ENCODE results near the gene DDC. TPM values are rescaled to one million over a fixed set of nuclear protein-coding genes. Genes with fewer than 3 reads are reported as not detected.
"Not testable (repeated sequence)": the region's sequence is repeated elsewhere in the genome, so short reads cannot be mapped to it uniquely, and the experiment has no call there.

DDC gene
- total RNA-seq, 1 donor from 2014 or later, result not detected

DNA sequence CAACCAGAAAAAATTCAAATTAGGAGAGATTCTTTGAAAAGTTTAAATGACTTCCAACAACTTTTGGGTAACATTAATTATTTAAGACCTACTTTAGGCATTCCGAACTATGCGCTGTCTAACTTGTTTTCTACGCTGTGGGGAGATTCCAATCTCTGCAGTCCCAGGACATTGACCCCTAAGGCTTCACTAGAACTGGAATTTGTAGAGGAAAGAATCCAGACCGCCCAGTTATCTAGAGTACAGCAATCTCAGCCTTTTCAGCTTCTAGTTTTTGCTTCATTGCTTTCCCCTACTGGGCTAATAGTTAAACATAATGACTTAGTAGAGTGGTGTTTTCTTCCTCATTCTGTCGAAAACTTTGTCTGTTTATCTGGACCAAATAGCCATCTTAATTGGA lies 14.9 kb upstream of the DDC start:
- peaks cover 4% of the 10 kb centered on the region for H3K36me3 Mint-ChIP-seq
- H3K27ac Mint-ChIP-seq, result no peak overlapping the region
- H3K9me3 Mint-ChIP-seq, result peaks cover 38% of the 10 kb centered on the region
- H3K27me3 Mint-ChIP-seq (ENCODE audit: low read depth), result no peaks in the 10 kb centered on the region
- H3K4me3 Mint-ChIP-seq, result no peak overlapping the region
- no peak for DNase-seq (ENCODE audit: low spot score in 2 of 2, unreplicated experiment in 2 of 2)
- H3K4me1 Mint-ChIP-seq, result peaks cover 4% of the 10 kb centered on the region
- TF ChIP-seq, protein P1, sequence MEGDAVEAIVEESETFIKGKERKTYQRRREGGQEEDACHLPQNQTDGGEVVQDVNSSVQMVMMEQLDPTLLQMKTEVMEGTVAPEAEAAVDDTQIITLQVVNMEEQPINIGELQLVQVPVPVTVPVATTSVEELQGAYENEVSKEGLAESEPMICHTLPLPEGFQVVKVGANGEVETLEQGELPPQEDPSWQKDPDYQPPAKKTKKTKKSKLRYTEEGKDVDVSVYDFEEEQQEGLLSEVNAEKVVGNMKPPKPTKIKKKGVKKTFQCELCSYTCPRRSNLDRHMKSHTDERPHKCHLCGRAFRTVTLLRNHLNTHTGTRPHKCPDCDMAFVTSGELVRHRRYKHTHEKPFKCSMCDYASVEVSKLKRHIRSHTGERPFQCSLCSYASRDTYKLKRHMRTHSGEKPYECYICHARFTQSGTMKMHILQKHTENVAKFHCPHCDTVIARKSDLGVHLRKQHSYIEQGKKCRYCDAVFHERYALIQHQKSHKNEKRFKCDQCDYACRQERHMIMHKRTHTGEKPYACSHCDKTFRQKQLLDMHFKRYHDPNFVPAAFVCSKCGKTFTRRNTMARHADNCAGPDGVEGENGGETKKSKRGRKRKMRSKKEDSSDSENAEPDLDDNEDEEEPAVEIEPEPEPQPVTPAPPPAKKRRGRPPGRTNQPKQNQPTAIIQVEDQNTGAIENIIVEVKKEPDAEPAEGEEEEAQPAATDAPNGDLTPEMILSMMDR (IDR thresholded peaks at IDR 0.05; ENCODE audit: unreplicated experiment), result no peak

- not testable (repeated sequence) for H3K27me3 Mint-ChIP-seq (ENCODE audit: low read depth); H3K27ac Mint-ChIP-seq; DNase-seq (ENCODE audit: low spot score in 2 of 2, unreplicated experiment in 2 of 2); H3K4me1 Mint-ChIP-seq; H3K36me3 Mint-ChIP-seq; H3K4me3 Mint-ChIP-seq
- peaks cover 32% of the 10 kb centered on the region for H3K9me3 Mint-ChIP-seq
These were observed 12.9 kb upstream of the DDC start for GRCh38 chr7:50578105-50578504.

DNA sequence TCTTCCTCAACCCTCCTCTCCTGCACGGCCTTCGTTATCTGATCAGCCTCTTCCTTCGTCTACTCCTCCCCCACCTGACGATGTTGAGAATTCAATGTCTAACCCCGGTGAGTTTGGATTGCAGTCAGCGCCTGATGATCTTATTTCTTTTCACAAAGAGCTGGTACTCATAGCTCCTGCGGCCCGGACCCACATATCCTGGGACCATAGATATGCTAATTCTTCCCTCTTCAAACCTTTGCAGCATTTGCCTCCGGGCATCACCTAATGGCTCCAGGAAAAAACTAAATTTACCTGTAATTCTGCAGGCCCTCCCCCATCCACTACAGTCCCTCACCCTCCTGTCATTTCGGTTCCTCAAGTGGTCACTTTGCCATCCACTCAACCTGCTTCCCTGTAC lies 12.4 kb upstream of the DDC start:
- Mint-ChIP-seq H3K4me1 (no peaks in the 10 kb centered on the region), H3K27me3 (ENCODE audit: low read depth) (no peaks in the 10 kb centered on the region), H3K9me3 (peaks cover 26% of the 10 kb centered on the region), H3K4me3 (no peak overlapping the region), H3K36me3 (no peaks in the 10 kb centered on the region), H3K27ac (no peak overlapping the region)
- DNase-seq (ENCODE audit: low spot score in 2 of 2, unreplicated experiment in 2 of 2), result no peak
- TF ChIP-seq, protein P1 (IDR thresholded peaks at IDR 0.05; ENCODE audit: unreplicated experiment), result no peak

DNA sequence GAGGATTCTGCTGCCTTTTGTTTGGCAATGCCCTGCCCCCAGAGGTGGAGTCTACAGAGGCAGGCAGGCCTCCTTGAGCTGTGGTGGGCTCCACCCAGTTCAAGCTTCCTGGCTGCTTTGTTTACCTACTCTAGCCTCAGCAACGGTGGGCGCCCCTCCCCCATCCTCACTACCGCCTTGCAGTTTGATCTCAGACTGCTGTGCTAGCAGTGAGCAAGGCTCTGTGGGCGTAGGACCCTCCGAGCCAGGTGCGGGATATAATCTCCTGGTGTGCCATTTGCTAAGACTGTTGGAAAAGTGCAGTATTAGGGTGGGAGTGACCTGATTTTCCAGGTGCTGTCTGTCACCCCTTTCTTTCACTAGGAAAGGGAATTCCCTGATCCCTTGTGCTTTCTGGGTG lies 11.2 kb upstream of the DDC start:
- H3K4me3 Mint-ChIP-seq; H3K27me3 Mint-ChIP-seq (ENCODE audit: low read depth); H3K27ac Mint-ChIP-seq; DNase-seq (ENCODE audit: low spot score in 2 of 2, unreplicated experiment in 2 of 2); H3K4me1 Mint-ChIP-seq; H3K36me3 Mint-ChIP-seq: not testable (repeated sequence)
- H3K9me3 Mint-ChIP-seq, result peaks cover 23% of the 10 kb centered on the region

DNA sequence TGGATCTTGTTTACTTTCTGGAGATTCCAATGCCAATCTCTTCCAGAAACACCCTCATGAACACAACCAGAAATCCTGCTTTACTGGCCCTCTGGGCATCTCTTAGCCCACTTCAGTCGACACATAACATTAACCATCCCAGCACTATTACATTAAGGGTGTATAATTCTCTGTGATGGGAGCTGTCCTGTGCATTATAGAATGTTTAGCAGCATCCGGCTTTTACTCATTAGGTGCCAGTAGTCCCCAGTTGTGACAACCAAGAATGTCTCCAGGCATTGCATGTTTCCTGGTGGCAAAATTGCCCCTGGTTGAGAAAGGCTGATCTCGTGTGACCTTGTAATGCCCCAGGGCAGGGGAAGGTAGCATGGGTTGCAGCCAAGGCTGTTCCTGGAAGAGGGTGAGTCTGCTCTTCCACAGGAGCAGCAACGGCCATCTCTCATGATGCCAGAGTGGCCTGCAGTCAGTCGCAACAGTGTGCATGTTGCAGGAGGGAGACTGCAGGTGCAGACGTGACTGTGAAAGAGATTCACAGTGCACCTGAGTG lies 2.6 kb upstream of the DDC start:
- H3K27me3 Mint-ChIP-seq (ENCODE audit: low read depth), result peaks cover 23% of the 10 kb centered on the region
- peaks cover 12% of the 10 kb centered on the region for H3K9me3 Mint-ChIP-seq
- TF ChIP-seq, protein P1 (IDR thresholded peaks at IDR 0.05; ENCODE audit: unreplicated experiment), result no peak

DNA sequence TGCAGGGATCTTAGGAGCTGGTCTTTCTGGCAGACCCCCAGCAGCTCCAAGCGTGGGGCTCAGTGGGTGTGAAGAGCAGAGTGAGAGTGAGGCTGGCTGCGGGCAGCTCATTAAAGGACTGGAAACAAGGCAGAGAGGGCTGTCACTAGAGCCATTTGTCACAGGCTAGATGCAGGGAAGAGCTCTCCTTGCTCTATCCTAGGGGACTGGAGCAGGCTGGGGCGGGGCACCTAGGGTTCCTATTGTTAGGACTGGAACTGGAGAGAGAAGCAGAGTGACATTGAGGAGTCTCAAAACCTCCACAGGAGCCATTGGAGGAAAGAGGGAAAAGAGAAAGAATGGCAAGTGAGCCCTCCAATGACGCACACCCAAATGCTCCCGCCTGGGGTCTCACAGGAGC lies 772 bp upstream of the DDC start:
- Mint-ChIP-seq H3K4me1 (no peaks in the 10 kb centered on the region), H3K36me3 (no peaks in the 10 kb centered on the region), H3K27me3 (ENCODE audit: low read depth) (peaks cover 23% of the 10 kb centered on the region), H3K4me3 (no peak overlapping the region), H3K9me3 (peaks cover 12% of the 10 kb centered on the region), H3K27ac (no peak overlapping the region)
- TF ChIP-seq, protein P1 (IDR thresholded peaks at IDR 0.05; ENCODE audit: unreplicated experiment), result no peak
- no peak for DNase-seq (ENCODE audit: low spot score in 2 of 2, unreplicated experiment in 2 of 2)

More for the DNA sequence above, 2.6 kb upstream of the DDC start:
- H3K4me1 Mint-ChIP-seq, result no peaks in the 10 kb centered on the region
- H3K36me3 Mint-ChIP-seq, result no peaks in the 10 kb centered on the region
- no peak overlapping the region for H3K4me3 Mint-ChIP-seq
- DNase-seq (ENCODE audit: low spot score in 2 of 2, unreplicated experiment in 2 of 2), result no peak
- H3K27ac Mint-ChIP-seq, result no peak overlapping the region

DNA sequence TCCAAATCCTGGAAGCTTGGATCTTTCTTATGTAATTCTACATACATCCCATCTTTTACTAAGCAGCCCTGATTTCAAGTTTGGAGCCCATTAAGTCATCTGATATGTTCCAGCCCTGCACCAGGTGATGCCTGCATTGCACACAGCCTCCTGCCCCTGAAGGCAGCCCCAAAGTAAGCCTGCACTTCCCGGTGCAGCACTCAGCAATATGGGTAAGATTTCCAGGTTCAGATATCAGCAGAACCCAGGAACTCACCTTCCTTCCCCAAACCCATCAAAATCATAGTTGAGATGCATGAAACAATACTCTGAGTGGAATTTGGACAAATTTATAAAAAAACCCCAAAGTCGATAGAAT lies 333 bp upstream of the DDC start:
- H3K4me3 Mint-ChIP-seq, result no peak overlapping the region
- no peaks in the 10 kb centered on the region for H3K36me3 Mint-ChIP-seq
- DNase-seq (ENCODE audit: low spot score in 2 of 2, unreplicated experiment in 2 of 2), result no peak
- TF ChIP-seq, protein P1 (IDR thresholded peaks at IDR 0.05; ENCODE audit: unreplicated experiment), result no peak
- H3K4me1 Mint-ChIP-seq, result no peaks in the 10 kb centered on the region
- peaks cover 10% of the 10 kb centered on the region for H3K9me3 Mint-ChIP-seq
- no peak overlapping the region for H3K27ac Mint-ChIP-seq
- H3K27me3 Mint-ChIP-seq (ENCODE audit: low read depth), result peaks cover 27% of the 10 kb centered on the region
